ENCODE measurements around the gene SUSD4.

The SUSD4 gene

GRCh38 chr1:223328566-223328965, 35.4 kb downstream of the SUSD4 start:
- no peak for TF ChIP-seq GATA3 (IDR thresholded peaks at IDR 0.05; ENCODE audit: low read depth, low read length)
- TF ChIP-seq GATA2 (IDR thresholded peaks at IDR 0.05; ENCODE audit: low read depth, low read length) = no peak

- TF ChIP-seq GATA3 (IDR thresholded peaks at IDR 0.05; ENCODE audit: low read depth, low read length) (no peak), GATA2 (IDR thresholded peaks at IDR 0.05; ENCODE audit: low read depth, low read length) (no peak)
Observed at GRCh38 chr1:223326776-223327175, 37.2 kb downstream of the SUSD4 start.

- no peak for TF ChIP-seq GATA2 (IDR thresholded peaks at IDR 0.05; ENCODE audit: low read depth, low read length)
- TF ChIP-seq GATA3 (IDR thresholded peaks at IDR 0.05; ENCODE audit: low read depth, low read length) = no peak
Observed at GRCh38 chr1:223323491-223324484, 40.2 kb downstream of the SUSD4 start.

GRCh38 chr1:223322868-223323267, 41.1 kb downstream of the SUSD4 start:
- TF ChIP-seq GATA3 (IDR thresholded peaks at IDR 0.05; ENCODE audit: low read depth, low read length) = no peak
- no peak for TF ChIP-seq GATA2 (IDR thresholded peaks at IDR 0.05; ENCODE audit: low read depth, low read length)

- TF ChIP-seq GATA3 (IDR thresholded peaks at IDR 0.05; ENCODE audit: low read depth, low read length) (no peak), GATA2 (IDR thresholded peaks at IDR 0.05; ENCODE audit: low read depth, low read length) (no peak)
Observed at GRCh38 chr1:223320959-223321358, 43.0 kb downstream of the SUSD4 start.

GRCh38 chr1:223319905-223320580, 43.9 kb downstream of the SUSD4 start:
- TF ChIP-seq GATA2 (IDR thresholded peaks at IDR 0.05; ENCODE audit: low read depth, low read length) (no peak), GATA3 (IDR thresholded peaks at IDR 0.05; ENCODE audit: low read depth, low read length) (no peak)

GRCh38 chr1:223319398-223319797, 44.6 kb downstream of the SUSD4 start:
- TF ChIP-seq GATA2 (IDR thresholded peaks at IDR 0.05; ENCODE audit: low read depth, low read length) = no peak
- TF ChIP-seq GATA3 (IDR thresholded peaks at IDR 0.05; ENCODE audit: low read depth, low read length) = no peak

GRCh38 chr1:223316082-223316481, 47.9 kb downstream of the SUSD4 start:
- TF ChIP-seq GATA3 (IDR thresholded peaks at IDR 0.05; ENCODE audit: low read depth, low read length) (no peak), GATA2 (IDR thresholded peaks at IDR 0.05; ENCODE audit: low read depth, low read length) (no peak)

GRCh38 chr1:223315665-223316064, 48.3 kb downstream of the SUSD4 start:
- TF ChIP-seq GATA2 (IDR thresholded peaks at IDR 0.05; ENCODE audit: low read depth, low read length) (no peak), GATA3 (IDR thresholded peaks at IDR 0.05; ENCODE audit: low read depth, low read length) (no peak)

- no peak for TF ChIP-seq GATA3 (IDR thresholded peaks at IDR 0.05; ENCODE audit: low read depth, low read length)
Observed at GRCh38 chr1:223313415-223313754, 50.6 kb downstream of the SUSD4 start.

- no peak for TF ChIP-seq GATA3 (IDR thresholded peaks at IDR 0.05; ENCODE audit: low read depth, low read length)
- TF ChIP-seq GATA2 (IDR thresholded peaks at IDR 0.05; ENCODE audit: low read depth, low read length) = no peak
Observed at GRCh38 chr1:223312705-223313414, 51.1 kb downstream of the SUSD4 start.

GRCh38 chr1:223312273-223312672, 51.7 kb downstream of the SUSD4 start:
- TF ChIP-seq GATA2 (IDR thresholded peaks at IDR 0.05; ENCODE audit: low read depth, low read length) (no peak), GATA3 (IDR thresholded peaks at IDR 0.05; ENCODE audit: low read depth, low read length) (no peak)

GRCh38 chr1:223311826-223312225, 52.1 kb downstream of the SUSD4 start:
- TF ChIP-seq GATA3 (IDR thresholded peaks at IDR 0.05; ENCODE audit: low read depth, low read length) (no peak), GATA2 (IDR thresholded peaks at IDR 0.05; ENCODE audit: low read depth, low read length) (no peak)

GRCh38 chr1:223308136-223308535, 55.8 kb downstream of the SUSD4 start:
- TF ChIP-seq GATA2 (IDR thresholded peaks at IDR 0.05; ENCODE audit: low read depth, low read length) = no peak
